K562 (cell line): Measurements from ENCODE around the gene JPH3.

Source experiments
- EZH2 ChIP-seq: IDR thresholded peaks from 2 replicates; pipeline ENCODE4 v1.6.1; 2012; ENCODE audit warnings: low read depth, mild to moderate bottlenecking, inconsistent platforms, low read length, borderline replicate concordance
- NFE2L1 ChIP-seq: fragments of 450-650 bp; IDR thresholded peaks from 2 replicates; pipeline ENCODE4 v1.6.1; 2016; ENCODE audit warnings: missing genetic modification characterization, low read depth, mild to moderate bottlenecking, missing compliant biosample characterization, moderate library complexity, borderline replicate concordance
- POLR2A ChIP-seq: fragments of 450-650 bp; conservative IDR thresholded peaks from 2 replicates; pipeline ENCODE4 v1.6.1; 2016
- SRSF9 ChIP-seq: fragments of 200-400 bp; formaldehyde crosslinking; IDR thresholded peaks from 2 replicates; pipeline ENCODE4 v1.6.1; 2017; ENCODE audit warnings: low read depth, low read length, borderline replicate concordance
- TARDBP ChIP-seq: fragments of 450-650 bp; IDR thresholded peaks from 2 replicates; pipeline ENCODE4 v1.6.1; 2016
- TF ChIP-seq, protein P1 (sequence below), 3 experiments: IDR thresholded peaks in 2 of 3; conservative IDR thresholded peaks in 1 of 3; 2 replicates each; pipeline ENCODE4 v1.5.1; 2011 to 2012; ENCODE audit warnings: low read length in 3 of 3, mild to moderate bottlenecking in 3 of 3, control low read depth in 2 of 3, improper control_type of control experiment in 1 of 3, inconsistent platforms in 1 of 3, low read depth in 1 of 3, mixed read lengths in 1 of 3, moderate library complexity in 1 of 3; ENCODE audit not compliant: insufficient read depth in 2 of 3

DNA sequence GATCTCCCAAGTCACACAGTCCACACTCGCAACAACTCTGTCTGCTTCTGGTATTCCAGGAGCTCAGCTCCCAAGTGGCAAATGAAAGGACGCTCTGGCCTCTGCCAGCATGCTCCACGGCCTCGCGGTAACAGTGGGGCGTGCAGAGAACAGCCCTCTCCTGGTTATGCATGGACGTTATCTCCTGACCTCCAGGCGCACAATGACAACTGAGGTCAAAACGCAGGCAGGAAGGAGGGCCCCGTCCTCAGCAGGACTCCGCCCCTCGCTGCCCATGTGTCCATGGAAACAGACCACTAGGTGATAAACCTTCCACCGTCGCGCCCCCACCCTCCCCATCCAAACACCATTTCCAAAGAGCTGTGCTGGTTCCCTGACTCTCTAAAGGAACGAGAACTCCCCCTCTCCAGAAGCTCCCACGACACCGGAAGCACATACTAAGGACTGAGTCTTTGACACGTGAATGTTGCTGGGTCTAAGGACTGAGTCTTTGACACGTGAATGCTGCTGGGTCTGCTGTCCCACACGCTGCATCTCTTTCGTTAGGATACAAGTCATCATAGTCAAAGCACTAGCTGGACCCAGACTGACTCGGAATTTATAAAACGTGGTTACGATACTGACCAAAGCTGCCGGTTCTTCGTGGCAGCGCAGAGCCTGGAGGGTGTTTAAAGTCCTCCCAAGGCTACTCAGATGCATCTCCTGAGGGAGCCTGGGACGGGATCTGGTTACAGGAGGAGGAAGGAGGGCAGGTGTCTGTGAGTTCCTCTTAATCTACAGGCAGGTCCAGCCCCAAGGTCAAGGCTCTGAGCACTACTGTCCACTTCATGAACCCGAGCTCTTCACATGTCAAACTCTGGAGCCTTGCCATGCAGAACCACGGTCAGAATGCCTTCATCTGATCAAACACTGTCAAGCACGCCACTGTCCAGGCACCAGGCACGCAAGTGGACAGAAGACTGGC, 119.6 kb downstream of the JPH3 start:
- TF ChIP-seq NFE2L1 (tag) (no peak), TARDBP (no peak), SRSF9 (no peak), POLR2A (no peak), EZH2 (no peak)
- TF ChIP-seq, protein P1, sequence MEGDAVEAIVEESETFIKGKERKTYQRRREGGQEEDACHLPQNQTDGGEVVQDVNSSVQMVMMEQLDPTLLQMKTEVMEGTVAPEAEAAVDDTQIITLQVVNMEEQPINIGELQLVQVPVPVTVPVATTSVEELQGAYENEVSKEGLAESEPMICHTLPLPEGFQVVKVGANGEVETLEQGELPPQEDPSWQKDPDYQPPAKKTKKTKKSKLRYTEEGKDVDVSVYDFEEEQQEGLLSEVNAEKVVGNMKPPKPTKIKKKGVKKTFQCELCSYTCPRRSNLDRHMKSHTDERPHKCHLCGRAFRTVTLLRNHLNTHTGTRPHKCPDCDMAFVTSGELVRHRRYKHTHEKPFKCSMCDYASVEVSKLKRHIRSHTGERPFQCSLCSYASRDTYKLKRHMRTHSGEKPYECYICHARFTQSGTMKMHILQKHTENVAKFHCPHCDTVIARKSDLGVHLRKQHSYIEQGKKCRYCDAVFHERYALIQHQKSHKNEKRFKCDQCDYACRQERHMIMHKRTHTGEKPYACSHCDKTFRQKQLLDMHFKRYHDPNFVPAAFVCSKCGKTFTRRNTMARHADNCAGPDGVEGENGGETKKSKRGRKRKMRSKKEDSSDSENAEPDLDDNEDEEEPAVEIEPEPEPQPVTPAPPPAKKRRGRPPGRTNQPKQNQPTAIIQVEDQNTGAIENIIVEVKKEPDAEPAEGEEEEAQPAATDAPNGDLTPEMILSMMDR (IDR thresholded peaks at IDR 0.05 in 2 of 3, conservative IDR thresholded peaks at IDR 0.05 in 1 of 3; ENCODE audit: insufficient read depth in 2 of 3, low read depth in 1 of 3, low read length in 3 of 3), result no peak
